Measurements from ENCODE around the gene TAF8.

- TF ChIP-seq POLR2A (IDR thresholded peaks at IDR 0.05) (no peak), CTCF (IDR thresholded peaks at IDR 0.05) (no peak)
These were observed 23.0 kb downstream of the TAF8 start for GRCh38 chr6:42073287-42073686.

Measured in lower leg skin (tissue), 3 donors.